HG03575 (cell line): Measurements from ENCODE around the gene N4BP2.

ENCODE experiments used
- ATAC-seq: cut with Tn5 transposase; IDR thresholded peaks from one replicate; pipeline ENCODE4 v1.9.1; 2021; ENCODE audit not compliant: unreplicated experiment, insufficient number of reproducible peaks, low FRiP score; ENCODE audit errors: extremely low read depth

N4BP2 gene

GRCh38 chr4:40199999-40200874, 143.6 kb downstream of the N4BP2 start:
- ATAC-seq = no peak

GRCh38 chr4:40200875-40201801, 144.5 kb downstream of the N4BP2 start:
- no peak for ATAC-seq

GRCh38 chr4:40201898-40202297, 145.2 kb downstream of the N4BP2 start:
- ATAC-seq = no peak

- no peak for ATAC-seq
Measured at GRCh38 chr4:40202474-40202873, 145.8 kb downstream of the N4BP2 start.

GRCh38 chr4:40204507-40205258, 148.0 kb downstream of the N4BP2 start:
- ATAC-seq = no peak

- peak; percentile 36 for ATAC-seq
Measured at GRCh38 chr4:40205259-40206198, 148.9 kb downstream of the N4BP2 start.

GRCh38 chr4:40206426-40206825, 149.8 kb downstream of the N4BP2 start:
- no peak for ATAC-seq
